IMR-90 (cell line): ENCODE measurements around the gene CCDC177. TPM values are rescaled to one million over a fixed set of nuclear protein-coding genes. Genes with fewer than 3 reads are reported as not detected.

ENCODE experiments used
- ATAC-seq: fragments of 200-7000 bp; cut with Tn5 transposase; 2 replicates; pipeline ENCODE4 v1.9.1; 2020; ENCODE audit warnings: low read depth, mild to moderate bottlenecking, moderate library complexity
- BruUV-seq: library from RNA; stranded (reverse); fragments of 400-500 nt; replicated peaks from 2 replicates; lab custom pipeline; 2021; lab: Mats Ljungman, UMichigan
- CTCF ChIA-PET: fragments of 300-600 bp; formaldehyde crosslinking; extraction: SDS; loops from one replicate; lab custom pipeline; 2021; ENCODE audit warnings: antibody characterized with exemption; lab: Yijun Ruan, JAX
- POLR2A ChIA-PET: fragments of 300-600 bp; sonication (Branson Sonifier 250); formaldehyde crosslinking; loops from one replicate; lab custom pipeline; 2022; ENCODE audit warnings: antibody characterized with exemption; ENCODE audit not compliant: unreplicated experiment; lab: Charles Lee
- DNase-seq: peaks from one replicate; pipeline ENCODE4 v3.0.0; 2013
- H2AFZ ChIP-seq: replicated peaks from 2 replicates; pipeline ENCODE3; 2013; ENCODE audit warnings: low read length, mild to moderate bottlenecking; ENCODE audit not compliant: poor library complexity
- H2AK5ac ChIP-seq: 2 replicates; pipeline ENCODE4 v1.6.1; 2013; ENCODE audit warnings: low read depth, low read length, inconsistent platforms
- H2AK9ac ChIP-seq: replicated peaks from 2 replicates; pipeline ENCODE3; 2013; ENCODE audit warnings: mild to moderate bottlenecking, low read depth, low read length, moderate library complexity; ENCODE audit not compliant: poor library complexity
- H2BK120ac ChIP-seq: 2 replicates; pipeline ENCODE4 v1.6.1; 2013; ENCODE audit warnings: low read depth, low read length, inconsistent platforms
- H2BK15ac ChIP-seq: 3 replicates; pipeline ENCODE4 v1.6.1; 2013; ENCODE audit warnings: low read depth, low read length, inconsistent platforms
- H2BK20ac ChIP-seq: 2 replicates; pipeline ENCODE4 v1.6.1; 2013; ENCODE audit warnings: low read depth, mild to moderate bottlenecking, inconsistent platforms, low read length, moderate library complexity
- H2BK5ac ChIP-seq: 2 replicates; pipeline ENCODE4 v1.6.1; 2013; ENCODE audit warnings: mild to moderate bottlenecking, low read depth, low read length, inconsistent platforms; ENCODE audit not compliant: poor library complexity, severe bottlenecking
- H3K14ac ChIP-seq: replicated peaks from 2 replicates; pipeline ENCODE4 v1.6.1; 2013; ENCODE audit warnings: low read depth, low read length, inconsistent platforms
- H3K18ac ChIP-seq: 2 replicates; pipeline ENCODE4 v1.6.1; 2013; ENCODE audit warnings: low read depth, low read length, control low read depth
- H3K23ac ChIP-seq: 2 replicates; pipeline ENCODE4 v1.6.1; 2013; ENCODE audit warnings: low read depth, low read length, inconsistent platforms
- H3K27ac ChIP-seq: 2 replicates; pipeline ENCODE4 v1.5.1; 2013; ENCODE audit warnings: mild to moderate bottlenecking, control low read depth, low read length; ENCODE audit not compliant: insufficient read depth
- H3K27me3 ChIP-seq: 2 replicates; pipeline ENCODE4 v1.6.1; 2013; ENCODE audit warnings: low read length; ENCODE audit not compliant: control insufficient read depth, insufficient read depth
- H3K36me3 ChIP-seq: 2 replicates; pipeline ENCODE4 v1.6.1; 2013; ENCODE audit warnings: low read length, mixed read lengths; ENCODE audit not compliant: control insufficient read depth, insufficient read depth
- H3K4ac ChIP-seq: 2 replicates; pipeline ENCODE4 v1.6.1; 2013; ENCODE audit warnings: low read depth, low read length, inconsistent platforms
- H3K4me1 ChIP-seq: 2 replicates; pipeline ENCODE4 v1.6.1; 2013; ENCODE audit warnings: low read length, mixed read lengths; ENCODE audit not compliant: control insufficient read depth, insufficient read depth
- H3K4me2 ChIP-seq: 2 replicates; pipeline ENCODE4 v1.6.1; 2013; ENCODE audit warnings: low read depth, mild to moderate bottlenecking, control low read depth, low read length, moderate library complexity
- H3K4me3 ChIP-seq: 2 replicates; pipeline ENCODE4 v1.5.1; 2013; ENCODE audit warnings: low read depth, mild to moderate bottlenecking, control low read depth, low read length, moderate library complexity; ENCODE audit not compliant: insufficient read depth
- H3K56ac ChIP-seq: 2 replicates; pipeline ENCODE4 v1.6.1; 2013; ENCODE audit warnings: low read length, inconsistent platforms; ENCODE audit not compliant: insufficient read depth; ENCODE audit errors: extremely low read depth
- H3K79me1 ChIP-seq, 2 experiments: 2 replicates each; pipeline ENCODE4 v1.6.1; 2013; ENCODE audit warnings: low read length in 2 of 2, inconsistent platforms in 1 of 2, low read depth in 1 of 2
- H3K9ac ChIP-seq: 2 replicates; pipeline ENCODE4 v1.6.1; 2013; ENCODE audit warnings: low read depth, low read length, control low read depth
- H3K9me1 ChIP-seq: 2 replicates; pipeline ENCODE4 v1.6.1; 2013; ENCODE audit warnings: low read length, inconsistent platforms; ENCODE audit not compliant: insufficient read depth
- H3K9me3 ChIP-seq: 2 replicates; pipeline ENCODE4 v1.6.1; 2013; ENCODE audit warnings: low read length; ENCODE audit not compliant: control insufficient read depth, insufficient read depth
- H4K20me1 ChIP-seq: 2 replicates; pipeline ENCODE4 v1.6.1; 2013; ENCODE audit warnings: low read length, inconsistent platforms; ENCODE audit not compliant: insufficient read depth
- H4K5ac ChIP-seq: 2 replicates; pipeline ENCODE4 v1.6.1; 2013; ENCODE audit warnings: mild to moderate bottlenecking, low read depth, low read length, control low read depth
- H4K8ac ChIP-seq, 2 experiments: 2 replicates each; pipeline ENCODE4 v1.6.1; 2013; ENCODE audit warnings: low read depth in 2 of 2, low read length in 2 of 2, control low read depth in 1 of 2, inconsistent platforms in 1 of 2
- H4K91ac ChIP-seq: 2 replicates; pipeline ENCODE4 v1.6.1; 2013; ENCODE audit warnings: low read depth, low read length, inconsistent platforms; ENCODE audit not compliant: insufficient read depth
- BHLHE40 ChIP-seq: fragments of 150-350 bp; IDR thresholded peaks from 2 replicates; pipeline ENCODE4 v1.6.1; 2016; ENCODE audit warnings: mild to moderate bottlenecking, low read depth, low read length
- CEBPB ChIP-seq: IDR thresholded peaks from 2 replicates; pipeline ENCODE4 v1.6.1; 2012; ENCODE audit warnings: low read depth, low read length, improper control_type of control experiment
- CHD1 ChIP-seq: IDR thresholded peaks from 2 replicates; pipeline ENCODE4 v1.6.1; 2012; ENCODE audit warnings: low read depth, low read length, improper control_type of control experiment
- FOS ChIP-seq: fragments of 150-350 bp; IDR thresholded peaks from 2 replicates; pipeline ENCODE4 v1.6.1; 2016; ENCODE audit warnings: low read depth, low read length
- MAFK ChIP-seq: IDR thresholded peaks from 2 replicates; pipeline ENCODE4 v1.6.1; 2012; ENCODE audit warnings: low read depth, low read length, improper control_type of control experiment
- MAZ ChIP-seq: IDR thresholded peaks from 2 replicates; pipeline ENCODE4 v1.6.1; 2012; ENCODE audit warnings: low read depth, mild to moderate bottlenecking, low read length, improper control_type of control experiment, moderate library complexity, borderline replicate concordance
- MXI1 ChIP-seq: IDR thresholded peaks from 2 replicates; pipeline ENCODE4 v1.6.1; 2012; ENCODE audit warnings: low read depth, mild to moderate bottlenecking, low read length, moderate library complexity, borderline replicate concordance
- NFE2L2 ChIP-seq: fragments of 150-350 bp; IDR thresholded peaks from 2 replicates; pipeline ENCODE4 v1.6.1; 2016; ENCODE audit warnings: low read depth, mild to moderate bottlenecking, low read length
- POLR2A ChIP-seq: IDR thresholded peaks from 2 replicates; pipeline ENCODE4 v1.6.1; 2012; ENCODE audit warnings: mild to moderate bottlenecking, low read depth, low read length
- RAD21 ChIP-seq: IDR thresholded peaks from 2 replicates; pipeline ENCODE4 v1.6.1; 2012; ENCODE audit warnings: low read length, improper control_type of control experiment
- RCOR1 ChIP-seq: IDR thresholded peaks from 2 replicates; pipeline ENCODE4 v1.6.1; 2012; ENCODE audit warnings: mild to moderate bottlenecking, low read length, improper control_type of control experiment; ENCODE audit not compliant: insufficient replicate concordance
- RFX5 ChIP-seq: IDR thresholded peaks from 2 replicates; pipeline ENCODE4 v1.8.0; 2012; ENCODE audit warnings: low read depth, mild to moderate bottlenecking, low read length, moderate library complexity
- SMC3 ChIP-seq: fragments of 150-350 bp; IDR thresholded peaks from 2 replicates; pipeline ENCODE4 v1.6.1; 2016; ENCODE audit warnings: low read depth, mild to moderate bottlenecking, antibody characterized with exemption, low read length, moderate library complexity
- USF2 ChIP-seq: fragments of 150-350 bp; IDR thresholded peaks from 2 replicates; pipeline ENCODE4 v1.6.1; 2017; ENCODE audit warnings: mild to moderate bottlenecking, antibody characterized with exemption, low read length, low read depth
- WGBS, 2 experiments: methylation state at CpG; one replicate each; pipeline versions ENCODE4 v1.1.5 to v1.1.7; 2013; ENCODE audit warnings: missing lambda C conversion rate in 2 of 2; ENCODE audit not compliant: insufficient read length in 1 of 2; ENCODE audit errors: extremely low coverage in 2 of 2; 5-methylcytosine and 5-hydroxymethylcytosine counted together
- dilution Hi-C: fragments of 300-500 bp; cut with HindIII; formaldehyde crosslinking; loops from one replicate; pipeline ENCODE4 v1.14.3; 2018; ENCODE audit warnings: low sequenced_read_pairs; ENCODE audit not compliant: unreplicated experiment
- in situ Hi-C: fragments of 300-500 bp; cut with MboI; formaldehyde crosslinking; loops from 3 replicates; pipeline ENCODE4 v1.14.3; 2019; ENCODE audit warnings: low sequenced_read_pairs, inconsistent platforms, mixed read lengths
- intact Hi-C: fragments of 100-400 bp; cut with micrococcal nuclease; formaldehyde crosslinking; loops from 2 replicates; pipeline ENCODE4 v1.10.0; 2022
- polyA plus RNA-seq, 3 experiments: library from polyadenylated mRNA; depleted of rRNA; stranded (reverse); fragments of >200 nt; gene quantifications; 2 replicates each; pipeline ENCODE4 v1.2.3, GENCODE V29; 2012; ENCODE audit warnings: low replicate concordance in 1 of 3
- total RNA-seq: library from RNA; depleted of rRNA; stranded (reverse); fragments of >200 nt; gene quantifications from 2 replicates; pipeline ENCODE4 v1.2.3, GENCODE V29; 2012
- TF ChIP-seq, protein P1 (sequence below): conservative IDR thresholded peaks from 2 replicates; pipeline ENCODE4 v1.5.1; 2012; ENCODE audit warnings: mild to moderate bottlenecking, low read depth, low read length, improper control_type of control experiment
- TF ChIP-seq, protein P2 (sequence below): fragments of 150-350 bp; IDR thresholded peaks from 2 replicates; pipeline ENCODE4 v1.6.1; 2016; ENCODE audit warnings: low read depth, mild to moderate bottlenecking, low read length, moderate library complexity, borderline replicate concordance

CCDC177 gene
- total and polyA plus RNA-seq, 2 of the 4 experiments (the other 2 are of a cell fraction) = not detected

- Histone ChIP-seq H4K20me1 (no peaks in the 10 kb centered on the region), H3K36me3 (no peaks in the 10 kb centered on the region), H3K18ac (no peak overlapping the region), H3K56ac (no peak overlapping the region), H2AK5ac (peak overlapping the region; percentile 56; the same call in 1 of the 2 replicates), H2BK20ac (no peak overlapping the region), H4K5ac (no peak overlapping the region), H4K91ac (no peak overlapping the region), H2AK9ac (no peak overlapping the region), H3K4me1 (no peaks in the 10 kb centered on the region), H3K27me3 (peaks cover 6% of the 10 kb centered on the region), H3K9me1 (0 out of 2 replicates have a peak, but pooled peaks cover 6% of the 10 kb centered on the region), H3K79me1 (no peaks in the 10 kb centered on the region), H3K9ac (no peak overlapping the region), H2BK5ac (no peak overlapping the region), H3K9me3 (no peaks in the 10 kb centered on the region), H4K8ac (no peak overlapping the region), H3K27ac (no peak overlapping the region), H3K4me3 (no peak overlapping the region), H2BK15ac (no peak overlapping the region), H3K14ac (no peak overlapping the region), H3K4ac (no peak overlapping the region), H3K4me2 (no peak overlapping the region), H2AFZ (no peak overlapping the region), H3K23ac (no peak overlapping the region), H2BK120ac (no peak overlapping the region)
- in situ Hi-C loops (loop anchor here (5.0 to 25.0 kb wide), 2 partner anchors 143 to 428 kb away; no protein-coding TSS in a partner anchor), dilution Hi-C loops (no loop called here), intact Hi-C loops (no loop called here)
- BruUV-seq = no TSS peak
- POLR2A ChIA-PET = no interaction called here
- no peak for DNase-seq
- WGBS, 2 experiments = no CpG with 5 or more reads among the region's 1 CpG
- no peak for ATAC-seq
- TF ChIP-seq MXI1 = no peak
- TF ChIP-seq SMC3 = no peak
- TF ChIP-seq POLR2A = no peak
- no peak for TF ChIP-seq MAFK
- no peak for TF ChIP-seq NFE2L2
- TF ChIP-seq CHD1 = no peak
- TF ChIP-seq, protein P1, sequence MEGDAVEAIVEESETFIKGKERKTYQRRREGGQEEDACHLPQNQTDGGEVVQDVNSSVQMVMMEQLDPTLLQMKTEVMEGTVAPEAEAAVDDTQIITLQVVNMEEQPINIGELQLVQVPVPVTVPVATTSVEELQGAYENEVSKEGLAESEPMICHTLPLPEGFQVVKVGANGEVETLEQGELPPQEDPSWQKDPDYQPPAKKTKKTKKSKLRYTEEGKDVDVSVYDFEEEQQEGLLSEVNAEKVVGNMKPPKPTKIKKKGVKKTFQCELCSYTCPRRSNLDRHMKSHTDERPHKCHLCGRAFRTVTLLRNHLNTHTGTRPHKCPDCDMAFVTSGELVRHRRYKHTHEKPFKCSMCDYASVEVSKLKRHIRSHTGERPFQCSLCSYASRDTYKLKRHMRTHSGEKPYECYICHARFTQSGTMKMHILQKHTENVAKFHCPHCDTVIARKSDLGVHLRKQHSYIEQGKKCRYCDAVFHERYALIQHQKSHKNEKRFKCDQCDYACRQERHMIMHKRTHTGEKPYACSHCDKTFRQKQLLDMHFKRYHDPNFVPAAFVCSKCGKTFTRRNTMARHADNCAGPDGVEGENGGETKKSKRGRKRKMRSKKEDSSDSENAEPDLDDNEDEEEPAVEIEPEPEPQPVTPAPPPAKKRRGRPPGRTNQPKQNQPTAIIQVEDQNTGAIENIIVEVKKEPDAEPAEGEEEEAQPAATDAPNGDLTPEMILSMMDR = no peak
- no peak for TF ChIP-seq USF2
- TF ChIP-seq RAD21 = no peak
- no peak for TF ChIP-seq RCOR1
- TF ChIP-seq, protein P2, sequence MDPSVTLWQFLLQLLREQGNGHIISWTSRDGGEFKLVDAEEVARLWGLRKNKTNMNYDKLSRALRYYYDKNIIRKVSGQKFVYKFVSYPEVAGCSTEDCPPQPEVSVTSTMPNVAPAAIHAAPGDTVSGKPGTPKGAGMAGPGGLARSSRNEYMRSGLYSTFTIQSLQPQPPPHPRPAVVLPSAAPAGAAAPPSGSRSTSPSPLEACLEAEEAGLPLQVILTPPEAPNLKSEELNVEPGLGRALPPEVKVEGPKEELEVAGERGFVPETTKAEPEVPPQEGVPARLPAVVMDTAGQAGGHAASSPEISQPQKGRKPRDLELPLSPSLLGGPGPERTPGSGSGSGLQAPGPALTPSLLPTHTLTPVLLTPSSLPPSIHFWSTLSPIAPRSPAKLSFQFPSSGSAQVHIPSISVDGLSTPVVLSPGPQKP = no peak
- no peak for TF ChIP-seq MAZ
- TF ChIP-seq FOS = no peak
- no peak for TF ChIP-seq BHLHE40
- no peak for TF ChIP-seq RFX5
- TF ChIP-seq CEBPB = no peak
- CTCF ChIA-PET = interaction anchor here (0.6 to 2.8 kb wide), 12 partner anchors 9 to 1531 kb away, joined by 3 to 15 read pairs (median 4); no protein-coding TSS in a partner anchor
Measured at GRCh38 chr14:69584389-69584788, 9.7 kb upstream of the CCDC177 start.
